GM21576 (cell line): ENCODE measurements around the gene UVRAG.

Source experiments
- ATAC-seq: cut with Tn5 transposase; IDR thresholded peaks from one replicate; pipeline ENCODE4 v1.9.1; 2021; ENCODE audit warnings: mild to moderate bottlenecking, moderate library complexity; ENCODE audit not compliant: unreplicated experiment

UVRAG gene

GRCh38 chr11:75996523-75997442 lies 181.8 kb downstream of the UVRAG start:
- ATAC-seq = no peak

GRCh38 chr11:76004400-76004799 lies 189.4 kb downstream of the UVRAG start:
- ATAC-seq = no peak

GRCh38 chr11:76005756-76006155 lies 190.7 kb downstream of the UVRAG start:
- ATAC-seq = no peak

GRCh38 chr11:76007166-76007565 lies 192.2 kb downstream of the UVRAG start:
- ATAC-seq = no peak

- ATAC-seq = no peak
Measured at GRCh38 chr11:76008474-76008873, 193.5 kb downstream of the UVRAG start.

GRCh38 chr11:76010051-76010450 lies 195.0 kb downstream of the UVRAG start:
- no peak for ATAC-seq

- ATAC-seq = no peak
Measured at GRCh38 chr11:76013526-76013925, 198.5 kb downstream of the UVRAG start.

- ATAC-seq = no peak
Measured at GRCh38 chr11:76023236-76024068, 208.4 kb downstream of the UVRAG start.

- ATAC-seq = no peak
Measured at GRCh38 chr11:76025068-76025467, 210.1 kb downstream of the UVRAG start.

GRCh38 chr11:76025817-76026216 lies 210.8 kb downstream of the UVRAG start:
- no peak for ATAC-seq

- ATAC-seq = no peak
Measured at GRCh38 chr11:76026281-76026680, 211.3 kb downstream of the UVRAG start.

GRCh38 chr11:76026862-76027261 lies 211.9 kb downstream of the UVRAG start:
- ATAC-seq = no peak

GRCh38 chr11:76030286-76030685 lies 215.3 kb downstream of the UVRAG start:
- ATAC-seq = no peak

GRCh38 chr11:76030968-76031590 lies 216.1 kb downstream of the UVRAG start:
- no peak for ATAC-seq

GRCh38 chr11:76033699-76034098 lies 218.7 kb downstream of the UVRAG start:
- ATAC-seq = peak; percentile 55

- ATAC-seq = no peak
Measured at GRCh38 chr11:76035020-76035419, 220.0 kb downstream of the UVRAG start.

- ATAC-seq = no peak
Measured at GRCh38 chr11:76038608-76039007, 223.6 kb downstream of the UVRAG start.

GRCh38 chr11:76041208-76041607 lies 226.2 kb downstream of the UVRAG start:
- ATAC-seq = no peak

GRCh38 chr11:76044750-76045320 lies 229.8 kb downstream of the UVRAG start:
- ATAC-seq = no peak

GRCh38 chr11:76047231-76047630 lies 232.2 kb downstream of the UVRAG start:
- no peak for ATAC-seq

GRCh38 chr11:76047766-76048165 lies 232.8 kb downstream of the UVRAG start:
- ATAC-seq = no peak
